HepG2 (cell line): ENCODE data around the gene ANKHD1. TPM values are rescaled to one million over a fixed set of nuclear protein-coding genes. Genes with fewer than 3 reads are reported as not detected.

Source experiments
- AHR ChIP-seq: IDR thresholded peaks from 2 replicates; pipeline ENCODE4 v1.6.1; 2018; ENCODE audit warnings: missing genetic modification reagents, missing compliant biosample characterization
- EED ChIP-seq: sonication (generic); formaldehyde crosslinking; IDR thresholded peaks from 2 replicates; pipeline ENCODE4 v1.5.0; 2020; ENCODE audit warnings: mild to moderate bottlenecking, missing genetic modification reagents
- HNF4G ChIP-seq, 2 experiments: sonication (generic) in 1 of 2; formaldehyde crosslinking in 1 of 2; IDR thresholded peaks; 2 replicates each; pipeline versions ENCODE4 v1.4.0 to v1.6.1; 2011 to 2020; ENCODE audit warnings: borderline replicate concordance in 2 of 2, low read depth in 2 of 2, mild to moderate bottlenecking in 2 of 2, low read length in 1 of 2, missing genetic modification reagents in 1 of 2, moderate library complexity in 1 of 2
- SNAPC4 ChIP-seq: sonication (generic); formaldehyde crosslinking; IDR thresholded peaks from 2 replicates; pipeline ENCODE4 v1.4.0; 2020; ENCODE audit warnings: mild to moderate bottlenecking, missing genetic modification reagents
- STAG1 ChIP-seq: sonication (generic); formaldehyde crosslinking; IDR thresholded peaks from 2 replicates; pipeline ENCODE4 v1.4.0; 2020; ENCODE audit warnings: missing genetic modification reagents
- ZFYVE20 ChIP-seq: sonication (generic); formaldehyde crosslinking; IDR thresholded peaks from 2 replicates; pipeline ENCODE4 v1.8.0; 2023; ENCODE audit warnings: low read depth, mild to moderate bottlenecking, moderate library complexity, missing genetic modification reagents, borderline replicate concordance
- ZNF460 ChIP-seq: sonication (generic); formaldehyde crosslinking; IDR thresholded peaks from 2 replicates; pipeline ENCODE4 v1.5.1; 2020; ENCODE audit warnings: missing genetic modification reagents, mild to moderate bottlenecking, borderline replicate concordance
- ZNF777 ChIP-seq: sonication (generic); formaldehyde crosslinking; IDR thresholded peaks from 2 replicates; pipeline ENCODE4 v1.4.0; 2020; ENCODE audit warnings: missing genetic modification reagents
- ZNF792 ChIP-seq: IDR thresholded peaks from 2 replicates; pipeline ENCODE4 v1.6.1; 2016
- polyA plus RNA-seq, 8 experiments: library from polyadenylated mRNA; depleted of rRNA in 3 of 8; stranded (reverse) in 7 of 8; unstranded in 1 of 8; fragments of >200 nt; fragmentation: Illumina TruSeq in 4 of 8; extraction: Trizol in 4 of 8; gene quantifications; 2 replicates each; pipeline versions ENCODE4 v1.2.1 to v1.2.3, GENCODE V29; 2011 to 2016; ENCODE audit warnings: low read depth in 4 of 8, missing spikeins in 1 of 8, mixed read lengths in 1 of 8; ENCODE audit not compliant: insufficient read depth in 1 of 8
- total RNA-seq, 5 experiments: library from RNA; depleted of rRNA; stranded (reverse); fragments of >200 nt; fragmentation: Illumina TruSeq; extraction: Trizol; gene quantifications; 2 replicates each; pipeline ENCODE4 v1.2.3, GENCODE V29; 2016; ENCODE audit warnings: low read depth in 1 of 5
- TF ChIP-seq, protein P1 (sequence below), 2 experiments: sonication (generic) in 1 of 2; formaldehyde crosslinking in 1 of 2; IDR thresholded peaks; 2 replicates each; pipeline versions ENCODE4 v1.4.0 to v1.6.1; 2018 to 2020; ENCODE audit warnings: missing genetic modification reagents in 2 of 2, borderline replicate concordance in 1 of 2, low read depth in 1 of 2, mild to moderate bottlenecking in 1 of 2, missing biosample characterization in 1 of 2
- TF ChIP-seq, protein P2 (sequence below): sonication (generic); formaldehyde crosslinking; IDR thresholded peaks from 2 replicates; pipeline ENCODE4 v1.8.0; 2022; ENCODE audit warnings: missing genetic modification reagents, mild to moderate bottlenecking, borderline replicate concordance

ANKHD1 gene
- total and polyA plus RNA-seq, 2 of the 13 experiments (the other 11 are each of a cell fraction or from before 2014, with no cell fraction given), result 69.9 to 82.0 TPM

- TF ChIP-seq SNAPC4 (CRISPR knock-in tag), result no peak
- no peak for TF ChIP-seq ZNF460 (CRISPR knock-in tag)
- TF ChIP-seq, protein P1, sequence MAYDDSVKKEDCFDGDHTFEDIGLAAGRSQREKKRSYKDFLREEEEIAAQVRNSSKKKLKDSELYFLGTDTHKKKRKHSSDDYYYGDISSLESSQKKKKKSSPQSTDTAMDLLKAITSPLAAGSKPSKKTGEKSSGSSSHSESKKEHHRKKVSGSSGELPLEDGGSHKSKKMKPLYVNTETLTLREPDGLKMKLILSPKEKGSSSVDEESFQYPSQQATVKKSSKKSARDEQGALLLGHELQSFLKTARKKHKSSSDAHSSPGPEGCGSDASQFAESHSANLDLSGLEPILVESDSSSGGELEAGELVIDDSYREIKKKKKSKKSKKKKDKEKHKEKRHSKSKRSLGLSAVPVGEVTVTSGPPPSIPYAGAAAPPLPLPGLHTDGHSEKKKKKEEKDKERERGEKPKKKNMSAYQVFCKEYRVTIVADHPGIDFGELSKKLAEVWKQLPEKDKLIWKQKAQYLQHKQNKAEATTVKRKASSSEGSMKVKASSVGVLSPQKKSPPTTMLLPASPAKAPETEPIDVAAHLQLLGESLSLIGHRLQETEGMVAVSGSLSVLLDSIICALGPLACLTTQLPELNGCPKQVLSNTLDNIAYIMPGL (CRISPR knock-in tag; IDR thresholded peaks at IDR 0.05; ENCODE audit: borderline replicate concordance in 1 of 2, low read depth in 1 of 2), result peak in 1 of 2 experiments; percentile 12; a peak in 1 of 4 replicates
- TF ChIP-seq HNF4G (IDR thresholded peaks at IDR 0.05; ENCODE audit: borderline replicate concordance, low read depth, low read length), result 0 out of 2 replicates have a peak, but pooled peaks have one; percentile 7
- no peak for TF ChIP-seq HNF4G (CRISPR knock-in tag; IDR thresholded peaks at IDR 0.05; ENCODE audit: borderline replicate concordance, low read depth)
- peak; percentile 29; the same call in 1 of the 2 replicates for TF ChIP-seq STAG1 (CRISPR knock-in tag)
- no peak for TF ChIP-seq AHR (CRISPR knock-in tag)
- no peak for TF ChIP-seq ZFYVE20 (CRISPR knock-in tag)
- TF ChIP-seq, protein P2, sequence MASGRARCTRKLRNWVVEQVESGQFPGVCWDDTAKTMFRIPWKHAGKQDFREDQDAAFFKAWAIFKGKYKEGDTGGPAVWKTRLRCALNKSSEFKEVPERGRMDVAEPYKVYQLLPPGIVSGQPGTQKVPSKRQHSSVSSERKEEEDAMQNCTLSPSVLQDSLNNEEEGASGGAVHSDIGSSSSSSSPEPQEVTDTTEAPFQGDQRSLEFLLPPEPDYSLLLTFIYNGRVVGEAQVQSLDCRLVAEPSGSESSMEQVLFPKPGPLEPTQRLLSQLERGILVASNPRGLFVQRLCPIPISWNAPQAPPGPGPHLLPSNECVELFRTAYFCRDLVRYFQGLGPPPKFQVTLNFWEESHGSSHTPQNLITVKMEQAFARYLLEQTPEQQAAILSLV (CRISPR knock-in tag), result no peak
- TF ChIP-seq ZNF777 (CRISPR knock-in tag), result no peak
- TF ChIP-seq ZNF792 (CRISPR knock-in tag), result no peak
- no peak for TF ChIP-seq EED (CRISPR knock-in tag)
These were observed 42.8 kb upstream of the ANKHD1 start (continued) for GRCh38 chr5:140358738-140359310.
